IMR-90 (cell line): ENCODE data around the gene GGA3. TPM values are rescaled to one million over a fixed set of nuclear protein-coding genes. Genes with fewer than 3 reads are reported as not detected.

Source experiments
- ATAC-seq: fragments of 200-7000 bp; cut with Tn5 transposase; 2 replicates; pipeline ENCODE4 v1.9.1; 2020; ENCODE audit warnings: low read depth, mild to moderate bottlenecking, moderate library complexity
- BruUV-seq: library from RNA; stranded (reverse); fragments of 400-500 nt; replicated peaks from 2 replicates; lab custom pipeline; 2021; lab: Mats Ljungman, UMichigan
- CTCF ChIA-PET: fragments of 300-600 bp; formaldehyde crosslinking; extraction: SDS; loops from one replicate; lab custom pipeline; 2021; ENCODE audit warnings: antibody characterized with exemption; lab: Yijun Ruan, JAX
- POLR2A ChIA-PET: fragments of 300-600 bp; sonication (Branson Sonifier 250); formaldehyde crosslinking; loops from one replicate; lab custom pipeline; 2022; ENCODE audit warnings: antibody characterized with exemption; ENCODE audit not compliant: unreplicated experiment; lab: Charles Lee
- DNase-seq: peaks from one replicate; pipeline ENCODE4 v3.0.0; 2013
- H2AFZ ChIP-seq: replicated peaks from 2 replicates; pipeline ENCODE3; 2013; ENCODE audit warnings: low read length, mild to moderate bottlenecking; ENCODE audit not compliant: poor library complexity
- H2AK5ac ChIP-seq: 2 replicates; pipeline ENCODE4 v1.6.1; 2013; ENCODE audit warnings: low read depth, low read length, inconsistent platforms
- H2AK9ac ChIP-seq: replicated peaks from 2 replicates; pipeline ENCODE3; 2013; ENCODE audit warnings: mild to moderate bottlenecking, low read depth, low read length, moderate library complexity; ENCODE audit not compliant: poor library complexity
- H2BK120ac ChIP-seq: 2 replicates; pipeline ENCODE4 v1.6.1; 2013; ENCODE audit warnings: low read depth, low read length, inconsistent platforms
- H2BK15ac ChIP-seq: 3 replicates; pipeline ENCODE4 v1.6.1; 2013; ENCODE audit warnings: low read depth, low read length, inconsistent platforms
- H2BK20ac ChIP-seq: 2 replicates; pipeline ENCODE4 v1.6.1; 2013; ENCODE audit warnings: low read depth, mild to moderate bottlenecking, inconsistent platforms, low read length, moderate library complexity
- H2BK5ac ChIP-seq: 2 replicates; pipeline ENCODE4 v1.6.1; 2013; ENCODE audit warnings: mild to moderate bottlenecking, low read depth, low read length, inconsistent platforms; ENCODE audit not compliant: poor library complexity, severe bottlenecking
- H3K14ac ChIP-seq: replicated peaks from 2 replicates; pipeline ENCODE4 v1.6.1; 2013; ENCODE audit warnings: low read depth, low read length, inconsistent platforms
- H3K18ac ChIP-seq: 2 replicates; pipeline ENCODE4 v1.6.1; 2013; ENCODE audit warnings: low read depth, low read length, control low read depth
- H3K23ac ChIP-seq: 2 replicates; pipeline ENCODE4 v1.6.1; 2013; ENCODE audit warnings: low read depth, low read length, inconsistent platforms
- H3K27ac ChIP-seq: 2 replicates; pipeline ENCODE4 v1.5.1; 2013; ENCODE audit warnings: mild to moderate bottlenecking, control low read depth, low read length; ENCODE audit not compliant: insufficient read depth
- H3K27me3 ChIP-seq: 2 replicates; pipeline ENCODE4 v1.6.1; 2013; ENCODE audit warnings: low read length; ENCODE audit not compliant: control insufficient read depth, insufficient read depth
- H3K36me3 ChIP-seq: 2 replicates; pipeline ENCODE4 v1.6.1; 2013; ENCODE audit warnings: low read length, mixed read lengths; ENCODE audit not compliant: control insufficient read depth, insufficient read depth
- H3K4ac ChIP-seq: 2 replicates; pipeline ENCODE4 v1.6.1; 2013; ENCODE audit warnings: low read depth, low read length, inconsistent platforms
- H3K4me1 ChIP-seq: 2 replicates; pipeline ENCODE4 v1.6.1; 2013; ENCODE audit warnings: low read length, mixed read lengths; ENCODE audit not compliant: control insufficient read depth, insufficient read depth
- H3K4me2 ChIP-seq: 2 replicates; pipeline ENCODE4 v1.6.1; 2013; ENCODE audit warnings: low read depth, mild to moderate bottlenecking, control low read depth, low read length, moderate library complexity
- H3K4me3 ChIP-seq: 2 replicates; pipeline ENCODE4 v1.5.1; 2013; ENCODE audit warnings: low read depth, mild to moderate bottlenecking, control low read depth, low read length, moderate library complexity; ENCODE audit not compliant: insufficient read depth
- H3K56ac ChIP-seq: 2 replicates; pipeline ENCODE4 v1.6.1; 2013; ENCODE audit warnings: low read length, inconsistent platforms; ENCODE audit not compliant: insufficient read depth; ENCODE audit errors: extremely low read depth
- H3K79me1 ChIP-seq, 2 experiments: 2 replicates each; pipeline ENCODE4 v1.6.1; 2013; ENCODE audit warnings: low read length in 2 of 2, inconsistent platforms in 1 of 2, low read depth in 1 of 2
- H3K9ac ChIP-seq: 2 replicates; pipeline ENCODE4 v1.6.1; 2013; ENCODE audit warnings: low read depth, low read length, control low read depth
- H3K9me1 ChIP-seq: 2 replicates; pipeline ENCODE4 v1.6.1; 2013; ENCODE audit warnings: low read length, inconsistent platforms; ENCODE audit not compliant: insufficient read depth
- H3K9me3 ChIP-seq: 2 replicates; pipeline ENCODE4 v1.6.1; 2013; ENCODE audit warnings: low read length; ENCODE audit not compliant: control insufficient read depth, insufficient read depth
- H4K20me1 ChIP-seq: 2 replicates; pipeline ENCODE4 v1.6.1; 2013; ENCODE audit warnings: low read length, inconsistent platforms; ENCODE audit not compliant: insufficient read depth
- H4K5ac ChIP-seq: 2 replicates; pipeline ENCODE4 v1.6.1; 2013; ENCODE audit warnings: mild to moderate bottlenecking, low read depth, low read length, control low read depth
- H4K8ac ChIP-seq, 2 experiments: 2 replicates each; pipeline ENCODE4 v1.6.1; 2013; ENCODE audit warnings: low read depth in 2 of 2, low read length in 2 of 2, control low read depth in 1 of 2, inconsistent platforms in 1 of 2
- H4K91ac ChIP-seq: 2 replicates; pipeline ENCODE4 v1.6.1; 2013; ENCODE audit warnings: low read depth, low read length, inconsistent platforms; ENCODE audit not compliant: insufficient read depth
- ELK1 ChIP-seq: fragments of 150-350 bp; IDR thresholded peaks from 2 replicates; pipeline ENCODE4 v1.6.1; 2016; ENCODE audit warnings: low read depth, mild to moderate bottlenecking, low read length, moderate library complexity, borderline replicate concordance
- NFE2L2 ChIP-seq: fragments of 150-350 bp; IDR thresholded peaks from 2 replicates; pipeline ENCODE4 v1.6.1; 2016; ENCODE audit warnings: low read depth, mild to moderate bottlenecking, low read length
- RCOR1 ChIP-seq: IDR thresholded peaks from 2 replicates; pipeline ENCODE4 v1.6.1; 2012; ENCODE audit warnings: mild to moderate bottlenecking, low read length, improper control_type of control experiment; ENCODE audit not compliant: insufficient replicate concordance
- USF2 ChIP-seq: fragments of 150-350 bp; IDR thresholded peaks from 2 replicates; pipeline ENCODE4 v1.6.1; 2017; ENCODE audit warnings: mild to moderate bottlenecking, antibody characterized with exemption, low read length, low read depth
- WGBS, 2 experiments: methylation state at CpG; one replicate each; pipeline versions ENCODE4 v1.1.5 to v1.1.7; 2013; ENCODE audit warnings: missing lambda C conversion rate in 2 of 2; ENCODE audit not compliant: insufficient read length in 1 of 2; ENCODE audit errors: extremely low coverage in 2 of 2; 5-methylcytosine and 5-hydroxymethylcytosine counted together
- dilution Hi-C: fragments of 300-500 bp; cut with HindIII; formaldehyde crosslinking; loops from one replicate; pipeline ENCODE4 v1.14.3; 2018; ENCODE audit warnings: low sequenced_read_pairs; ENCODE audit not compliant: unreplicated experiment
- in situ Hi-C: fragments of 300-500 bp; cut with MboI; formaldehyde crosslinking; loops from 3 replicates; pipeline ENCODE4 v1.14.3; 2019; ENCODE audit warnings: low sequenced_read_pairs, inconsistent platforms, mixed read lengths
- intact Hi-C: fragments of 100-400 bp; cut with micrococcal nuclease; formaldehyde crosslinking; loops from 2 replicates; pipeline ENCODE4 v1.10.0; 2022
- polyA plus RNA-seq, 3 experiments: library from polyadenylated mRNA; depleted of rRNA; stranded (reverse); fragments of >200 nt; gene quantifications; 2 replicates each; pipeline ENCODE4 v1.2.3, GENCODE V29; 2012; ENCODE audit warnings: low replicate concordance in 1 of 3
- total RNA-seq: library from RNA; depleted of rRNA; stranded (reverse); fragments of >200 nt; gene quantifications from 2 replicates; pipeline ENCODE4 v1.2.3, GENCODE V29; 2012

Gene GGA3
- total and polyA plus RNA-seq, 2 of the 4 experiments (the other 2 are of a cell fraction), result 15.1 to 35.2 TPM

GRCh38 chr17:75301502-75302206 is 40.2 kb upstream of the GGA3 start:
- intact Hi-C loops, result no loop called here
- H3K18ac ChIP-seq, result no peak overlapping the region
- H3K14ac ChIP-seq, result no peak overlapping the region
- in situ Hi-C loops, result no loop called here
- H3K56ac ChIP-seq, result no peak overlapping the region
- H2AK9ac ChIP-seq, result no peak overlapping the region
- ChIA-PET POLR2A (no interaction called here), CTCF (no interaction called here)
- H2BK5ac ChIP-seq, result no peak overlapping the region
- no peaks in the 10 kb centered on the region for H3K79me1 ChIP-seq
- H2BK20ac ChIP-seq, result no peak overlapping the region
- no peak for DNase-seq
- H3K36me3 ChIP-seq, result no peaks in the 10 kb centered on the region
- H3K4ac ChIP-seq, result no peak overlapping the region
- no peak overlapping the region for H4K5ac ChIP-seq
- H3K27me3 ChIP-seq, result no peaks in the 10 kb centered on the region
- no peak overlapping the region for H3K23ac ChIP-seq
- no peak overlapping the region for H3K27ac ChIP-seq
- dilution Hi-C loops, result no loop called here
- TF ChIP-seq USF2 (no peak), RCOR1 (no peak), ELK1 (no peak), NFE2L2 (no peak)
- H3K4me1 ChIP-seq, result no peaks in the 10 kb centered on the region; the same call in 1 of the 2 replicates
- no TSS peak for BruUV-seq
- H3K9ac ChIP-seq, result no peak overlapping the region
- H2AK5ac ChIP-seq, result no peak overlapping the region
- no peak overlapping the region for H3K4me2 ChIP-seq
- H2AFZ ChIP-seq, result no peak overlapping the region
- H2BK120ac ChIP-seq, result no peak overlapping the region
- no peaks in the 10 kb centered on the region for H3K9me3 ChIP-seq
- ATAC-seq, result no peak
- H4K91ac ChIP-seq, result no peak overlapping the region
- H4K8ac ChIP-seq, result no peak overlapping the region
- H3K9me1 ChIP-seq, result 0 out of 2 replicates have a peak, but pooled peaks cover 3% of the 10 kb centered on the region
- H3K4me3 ChIP-seq, result no peak overlapping the region
- no peak overlapping the region for H2BK15ac ChIP-seq
- H4K20me1 ChIP-seq, result no peaks in the 10 kb centered on the region
- WGBS, 2 experiments, result 100% methylated on average over 1 of the region's 17 CpGs; no CpG with 5 or more reads in 1 of the 2 experiments
